Testis (tissue), 2 donors: ENCODE measurements around the gene BUD13.

ENCODE experiments used
- CTCF ChIP-seq, 3 experiments: fragments of 450-650 bp in 2 of 3; fragments of 200-600 bp in 1 of 3; sonication (generic) in 1 of 3; IDR thresholded peaks; one replicate each; pipeline ENCODE4 v1.5.1; 2016 to 2019; ENCODE audit warnings: antibody characterized with exemption in 3 of 3, mild to moderate bottlenecking in 2 of 3, moderate library complexity in 1 of 3
- POLR2A ChIP-seq: fragments of 450-650 bp; IDR thresholded peaks from one replicate; pipeline ENCODE4 v1.6.1; 2017; ENCODE audit warnings: antibody characterized with exemption, mild to moderate bottlenecking, moderate library complexity

- TF ChIP-seq CTCF (IDR thresholded peaks at IDR 0.05) (no peak), POLR2A (no peak)
Measured at GRCh38 chr11:116718955-116719501, 53.8 kb downstream of the BUD13 start.
